ENCODE measurements around the gene BCL7C. TPM values are rescaled to one million over a fixed set of nuclear protein-coding genes. Genes with fewer than 3 reads are reported as not detected.

BCL7C gene
- total RNA-seq, 4 donors from 2014 or later, result 43.1 to 79.1 (median 63.0) TPM

DNA sequence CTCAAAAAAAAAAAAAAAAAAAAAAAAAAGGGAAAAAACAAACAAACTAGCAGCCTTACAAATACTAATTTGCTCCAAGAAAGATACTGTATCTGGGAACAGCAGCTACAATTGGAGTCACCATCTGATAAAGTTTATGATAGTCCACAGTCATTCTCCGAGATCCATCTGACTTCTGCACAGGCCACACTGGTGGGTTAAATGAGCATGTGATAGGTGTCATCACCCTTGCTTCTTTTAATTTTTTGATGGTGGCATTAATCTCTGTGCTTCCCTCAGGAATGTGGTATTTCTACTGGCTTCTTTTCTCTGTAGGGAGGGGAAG lies 49.6 kb downstream of the BCL7C start:
- TF ChIP-seq, protein P1, sequence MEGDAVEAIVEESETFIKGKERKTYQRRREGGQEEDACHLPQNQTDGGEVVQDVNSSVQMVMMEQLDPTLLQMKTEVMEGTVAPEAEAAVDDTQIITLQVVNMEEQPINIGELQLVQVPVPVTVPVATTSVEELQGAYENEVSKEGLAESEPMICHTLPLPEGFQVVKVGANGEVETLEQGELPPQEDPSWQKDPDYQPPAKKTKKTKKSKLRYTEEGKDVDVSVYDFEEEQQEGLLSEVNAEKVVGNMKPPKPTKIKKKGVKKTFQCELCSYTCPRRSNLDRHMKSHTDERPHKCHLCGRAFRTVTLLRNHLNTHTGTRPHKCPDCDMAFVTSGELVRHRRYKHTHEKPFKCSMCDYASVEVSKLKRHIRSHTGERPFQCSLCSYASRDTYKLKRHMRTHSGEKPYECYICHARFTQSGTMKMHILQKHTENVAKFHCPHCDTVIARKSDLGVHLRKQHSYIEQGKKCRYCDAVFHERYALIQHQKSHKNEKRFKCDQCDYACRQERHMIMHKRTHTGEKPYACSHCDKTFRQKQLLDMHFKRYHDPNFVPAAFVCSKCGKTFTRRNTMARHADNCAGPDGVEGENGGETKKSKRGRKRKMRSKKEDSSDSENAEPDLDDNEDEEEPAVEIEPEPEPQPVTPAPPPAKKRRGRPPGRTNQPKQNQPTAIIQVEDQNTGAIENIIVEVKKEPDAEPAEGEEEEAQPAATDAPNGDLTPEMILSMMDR (IDR thresholded peaks at IDR 0.05), result no peak
- TF ChIP-seq POLR2A (IDR thresholded peaks at IDR 0.05), result no peak
- intact Hi-C loops (cut with DNase I; ENCODE audit: low total_unique reads), result no loop called here
- no peak for DNase-seq (ENCODE audit: low spot score in 2 of 2)
- WGBS, 2 donors, result 87 to 95% methylated on average over 1 of the region's 1 CpG
- no peak overlapping the region for H3K4me3 ChIP-seq (ENCODE audit: low read depth, poor library complexity, severe bottlenecking)

DNA sequence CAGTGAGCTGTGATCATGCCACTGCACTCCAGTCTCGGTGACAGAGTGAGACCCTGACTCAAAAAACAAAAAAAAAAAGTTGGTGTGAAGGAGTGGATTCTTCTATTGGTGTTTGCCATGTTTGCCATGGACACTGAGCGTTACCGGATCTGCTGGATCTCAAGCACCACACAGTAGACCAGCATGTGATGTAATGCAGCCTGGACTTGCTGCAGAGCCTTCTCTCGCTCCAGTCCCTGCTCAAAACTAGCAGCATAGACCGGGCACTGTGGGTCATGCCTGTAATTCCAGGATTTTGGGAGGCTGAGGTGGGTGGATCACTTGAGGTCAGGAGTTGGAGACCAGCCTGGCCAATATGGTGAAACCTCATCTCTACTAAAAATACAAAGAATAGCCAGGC lies 50.4 kb downstream of the BCL7C start:
- intact Hi-C loops (cut with DNase I; ENCODE audit: low total_unique reads), result no loop called here
- no peak for DNase-seq (ENCODE audit: low spot score in 2 of 2)
- WGBS, 2 donors, result 88 to 94% methylated on average over 5 of the region's 5 CpGs
- TF ChIP-seq, protein P1 (IDR thresholded peaks at IDR 0.05), result no peak
- TF ChIP-seq POLR2A (IDR thresholded peaks at IDR 0.05), result no peak
- H3K4me3 ChIP-seq (ENCODE audit: low read depth, poor library complexity, severe bottlenecking), result no peak overlapping the region

DNA sequence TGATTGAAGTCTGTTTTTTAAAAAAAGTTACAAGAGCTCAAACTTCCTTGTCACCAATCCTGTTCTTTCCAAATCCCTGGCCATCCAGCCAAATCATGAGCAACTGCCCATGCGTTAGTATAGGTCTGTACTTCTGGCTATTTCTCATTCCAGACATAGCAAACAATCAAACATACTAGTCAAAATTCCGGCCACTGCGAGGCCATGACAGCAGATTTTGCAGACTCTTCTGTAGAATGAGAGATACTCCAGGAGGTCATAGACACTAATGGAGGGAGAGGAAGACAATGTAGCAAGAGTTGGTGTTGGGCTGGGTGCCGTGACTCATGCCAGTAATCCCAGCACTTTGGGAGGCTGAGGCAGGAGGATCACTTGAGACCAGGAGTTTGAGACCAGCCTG lies 50.9 kb downstream of the BCL7C start:
- H3K4me3 ChIP-seq (ENCODE audit: low read depth, poor library complexity, severe bottlenecking), result no peak overlapping the region
- TF ChIP-seq POLR2A (IDR thresholded peaks at IDR 0.05), result no peak
- TF ChIP-seq, protein P1 (IDR thresholded peaks at IDR 0.05), result no peak
- WGBS, 2 donors, result 90 to 92% methylated on average over 4 of the region's 4 CpGs
- DNase-seq (ENCODE audit: low spot score in 2 of 2), result no peak
- intact Hi-C loops (cut with DNase I; ENCODE audit: low total_unique reads), result no loop called here

DNA sequence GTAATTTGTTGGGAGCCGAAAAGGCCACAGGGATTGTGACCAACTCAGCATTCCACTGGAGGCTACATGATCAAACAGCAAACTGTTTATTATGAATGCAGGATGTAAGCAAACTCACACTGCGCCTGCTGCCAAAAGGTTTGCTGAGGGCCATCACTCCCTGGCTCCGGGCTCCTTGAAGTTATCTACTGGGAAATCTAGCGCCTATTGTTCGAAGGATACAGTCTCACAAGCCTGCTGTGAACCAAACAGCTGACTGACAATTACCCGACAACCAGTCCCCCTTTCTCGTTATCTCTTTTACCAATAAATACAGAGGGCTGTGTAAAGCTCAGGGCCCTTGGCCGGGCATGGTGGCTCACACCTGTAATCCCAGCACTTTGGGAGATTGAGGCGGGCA lies 52.5 kb downstream of the BCL7C start:
- no peak for DNase-seq (ENCODE audit: low spot score in 2 of 2)
- no peak for TF ChIP-seq POLR2A (IDR thresholded peaks at IDR 0.05)
- TF ChIP-seq, protein P1 (IDR thresholded peaks at IDR 0.05), result no peak
- WGBS, 2 donors, result 89% methylated on average over 9 of the region's 9 CpGs
- no peak overlapping the region for H3K4me3 ChIP-seq (ENCODE audit: low read depth, poor library complexity, severe bottlenecking)
- intact Hi-C loops (cut with DNase I; ENCODE audit: low total_unique reads), result no loop called here

DNA sequence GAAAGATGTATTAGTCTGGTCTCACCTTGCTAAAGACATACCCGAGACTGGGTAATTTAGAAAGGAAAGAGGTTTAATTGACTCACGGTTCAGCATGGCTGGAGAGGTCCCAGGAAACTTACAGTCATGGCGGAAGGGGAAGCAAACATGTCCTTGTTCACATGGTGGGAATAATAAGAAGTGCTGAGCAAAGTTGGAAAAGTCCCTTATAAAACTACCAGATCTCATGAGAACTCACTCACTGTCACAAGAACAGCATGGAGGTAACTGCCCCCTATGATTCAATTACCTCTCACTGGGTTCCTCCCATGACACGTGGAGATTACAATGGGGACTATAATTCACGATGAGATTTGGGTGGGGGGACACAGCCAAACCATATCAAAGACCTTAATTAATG lies 53.3 kb downstream of the BCL7C start:
- 83 to 86% methylated on average over 5 of the region's 5 CpGs for WGBS, 2 donors
- DNase-seq (ENCODE audit: low spot score in 2 of 2), result no peak
- intact Hi-C loops (cut with DNase I; ENCODE audit: low total_unique reads), result no loop called here

More for the DNA sequence above, 53.3 kb downstream of the BCL7C start:
- no peak overlapping the region for H3K4me3 ChIP-seq (ENCODE audit: low read depth, poor library complexity, severe bottlenecking)
- TF ChIP-seq, protein P1 (IDR thresholded peaks at IDR 0.05), result no peak
- no peak for TF ChIP-seq POLR2A (IDR thresholded peaks at IDR 0.05)

Measured in lower leg skin (tissue), 4 donors.